WTC11 (cell line): Measurements from ENCODE around the gene TLK1. TPM values are rescaled to one million over a fixed set of nuclear protein-coding genes. Genes with fewer than 3 reads are reported as not detected.

Experiments used
- ATAC-seq: fragments of 200-7000 bp; cut with Tn5 transposase; 2 replicates; pipeline ENCODE4 v1.10.0; 2021; ENCODE audit warnings: mild to moderate bottlenecking, moderate library complexity
- CTCF ChIA-PET: fragments of 300-600 bp; sonication (Branson Sonifier 250); formaldehyde crosslinking; loops from one replicate; lab custom pipeline; 2021; ENCODE audit warnings: antibody characterized with exemption; lab: Charles Lee
- POLR2A ChIA-PET: fragments of 350-600 bp; sonication (Branson Sonifier 250); formaldehyde crosslinking; loops from one replicate; lab custom pipeline; 2021; ENCODE audit warnings: antibody characterized with exemption; lab: Charles Lee
- DNase-seq: peaks from one replicate; pipeline ENCODE4 v3.0.0; 2021; ENCODE audit warnings: low spot score
- H3K27ac Mint-ChIP-seq: 2 replicates; pipeline ENCODE4 v1.8.0; 2021; ENCODE audit warnings: mixed read lengths
- H3K27me3 Mint-ChIP-seq: 2 replicates; pipeline ENCODE4 v1.8.0; 2021; ENCODE audit warnings: low read depth, mild to moderate bottlenecking, moderate library complexity, mixed read lengths
- H3K36me3 Mint-ChIP-seq: 2 replicates; pipeline ENCODE4 v1.8.0; 2021; ENCODE audit warnings: mixed read lengths
- H3K4me1 Mint-ChIP-seq: 2 replicates; pipeline ENCODE4 v1.8.0; 2022; ENCODE audit warnings: mixed read lengths
- H3K4me3 Mint-ChIP-seq: 2 replicates; pipeline ENCODE4 v1.8.0; 2021; ENCODE audit warnings: mild to moderate bottlenecking, moderate library complexity, mixed read lengths
- H3K9me3 Mint-ChIP-seq: 2 replicates; pipeline ENCODE4 v1.8.0; 2021; ENCODE audit warnings: mixed read lengths
- AFF4 ChIP-seq: sonication (generic); formaldehyde crosslinking; IDR thresholded peaks from 2 replicates; pipeline ENCODE4 v1.8.1; 2023; ENCODE audit warnings: mild to moderate bottlenecking, missing genetic modification reagents, borderline replicate concordance
- ATF6 ChIP-seq: sonication (generic); formaldehyde crosslinking; IDR thresholded peaks from 2 replicates; pipeline ENCODE4 v1.8.1; 2023; ENCODE audit warnings: mild to moderate bottlenecking, missing genetic modification reagents
- ESRRA ChIP-seq: sonication (generic); formaldehyde crosslinking; IDR thresholded peaks from 2 replicates; pipeline ENCODE4 v1.8.1; 2022; ENCODE audit warnings: mild to moderate bottlenecking, missing genetic modification reagents, borderline replicate concordance
- JUN ChIP-seq: sonication (generic); formaldehyde crosslinking; IDR thresholded peaks from 2 replicates; pipeline ENCODE4 v1.8.0; 2023; ENCODE audit warnings: mild to moderate bottlenecking, missing genetic modification reagents
- KAT7 ChIP-seq: sonication (generic); formaldehyde crosslinking; IDR thresholded peaks from 2 replicates; pipeline ENCODE4 v1.8.1; 2023; ENCODE audit warnings: missing genetic modification reagents, mild to moderate bottlenecking, borderline replicate concordance
- NR3C1 ChIP-seq: sonication (generic); formaldehyde crosslinking; conservative IDR thresholded peaks from 2 replicates; pipeline ENCODE4 v1.8.1; 2023; ENCODE audit warnings: low read depth, mild to moderate bottlenecking, missing genetic modification reagents
- SMAD4 ChIP-seq: sonication (generic); formaldehyde crosslinking; IDR thresholded peaks from 2 replicates; pipeline ENCODE4 v1.8.0; 2022; ENCODE audit warnings: mild to moderate bottlenecking, missing genetic modification reagents
- SP1 ChIP-seq: sonication (generic); formaldehyde crosslinking; conservative IDR thresholded peaks from 2 replicates; pipeline ENCODE4 v1.8.1; 2022; ENCODE audit warnings: missing genetic modification reagents
- TEAD4 ChIP-seq: sonication (generic); formaldehyde crosslinking; IDR thresholded peaks from 2 replicates; pipeline ENCODE4 v1.8.0; 2022; ENCODE audit warnings: mild to moderate bottlenecking, missing genetic modification reagents
- ZNF263 ChIP-seq: sonication (generic); formaldehyde crosslinking; IDR thresholded peaks from 2 replicates; pipeline ENCODE4 v1.8.1; 2022; ENCODE audit warnings: low read depth, mild to moderate bottlenecking, moderate library complexity, missing genetic modification reagents
- ZNF396 ChIP-seq: fragments of 250-450 bp; sonication (Bioruptor Pico); IDR thresholded peaks from 2 replicates; pipeline ENCODE4 v1.8.0; 2021; ENCODE audit warnings: mild to moderate bottlenecking, moderate library complexity, borderline replicate concordance
- total RNA-seq: library from RNA; stranded (reverse); gene quantifications from 3 replicates; pipeline ENCODE4 v1.2.3, GENCODE V29; 2021
- TF ChIP-seq, protein P1 (sequence below): sonication (generic); formaldehyde crosslinking; IDR thresholded peaks from 2 replicates; pipeline ENCODE4 v1.8.0; 2022; ENCODE audit warnings: mild to moderate bottlenecking, missing genetic modification reagents
- TF ChIP-seq, protein P2 (sequence below): sonication (generic); formaldehyde crosslinking; IDR thresholded peaks from 2 replicates; pipeline ENCODE4 v1.8.1; 2023; ENCODE audit warnings: mild to moderate bottlenecking, moderate library complexity, missing genetic modification reagents
- TF ChIP-seq, protein P3 (sequence below): fragments of 200-600 bp; IDR thresholded peaks from 2 replicates; pipeline ENCODE4 v1.8.0; 2022; ENCODE audit warnings: antibody characterized with exemption
- TF ChIP-seq, protein P4 (sequence below): sonication (generic); formaldehyde crosslinking; IDR thresholded peaks from 2 replicates; pipeline ENCODE4 v1.8.0; 2022; ENCODE audit warnings: mild to moderate bottlenecking, missing genetic modification reagents
- TF ChIP-seq, protein P5 (sequence below): fragments of 250-450 bp; sonication (Bioruptor Pico); IDR thresholded peaks from 2 replicates; pipeline ENCODE4 v1.9.0; 2021; ENCODE audit warnings: mild to moderate bottlenecking

TLK1 gene
- total RNA-seq, 1 experiment from 2014 or later: 91.1 TPM

DNA sequence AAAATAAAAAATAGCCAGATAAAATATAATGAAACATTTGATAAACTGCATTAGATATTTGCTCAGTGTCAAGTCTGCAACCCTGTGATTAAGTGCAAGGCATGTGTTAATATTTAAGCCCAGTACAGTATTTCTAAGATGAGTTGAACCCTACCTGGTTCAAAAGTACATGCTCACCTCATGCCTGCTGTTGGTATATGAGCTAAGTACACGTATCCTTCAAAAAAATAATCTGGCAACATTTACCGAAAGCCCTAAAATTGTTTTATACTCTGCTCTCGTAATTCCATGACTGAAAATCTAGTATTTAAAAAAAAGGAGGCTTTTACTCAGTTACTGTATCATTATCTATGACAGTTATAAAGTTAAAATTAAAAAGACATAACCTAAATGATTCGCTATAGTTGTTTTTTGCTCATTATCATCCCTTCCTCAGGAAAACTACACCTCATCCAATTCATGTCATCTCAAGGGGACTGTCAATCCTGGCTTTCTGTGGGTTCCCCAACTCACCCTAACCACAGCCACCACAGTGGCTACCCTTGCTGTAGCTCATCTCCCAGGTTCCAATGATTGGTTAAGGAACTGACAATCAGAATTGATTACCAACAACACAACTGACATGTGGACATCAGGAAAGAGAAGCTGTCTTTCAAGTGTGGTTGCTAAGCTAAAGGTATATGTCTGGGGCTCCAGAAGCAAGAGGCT lies 10.6 kb downstream of the TLK1 start:
- DNase-seq (no peak), ATAC-seq (no peak)
- H3K27me3 Mint-ChIP-seq: no peaks in the 10 kb centered on the region
- no peaks in the 10 kb centered on the region for H3K9me3 Mint-ChIP-seq
- no peaks in the 10 kb centered on the region for H3K36me3 Mint-ChIP-seq
- TF ChIP-seq, protein P1, sequence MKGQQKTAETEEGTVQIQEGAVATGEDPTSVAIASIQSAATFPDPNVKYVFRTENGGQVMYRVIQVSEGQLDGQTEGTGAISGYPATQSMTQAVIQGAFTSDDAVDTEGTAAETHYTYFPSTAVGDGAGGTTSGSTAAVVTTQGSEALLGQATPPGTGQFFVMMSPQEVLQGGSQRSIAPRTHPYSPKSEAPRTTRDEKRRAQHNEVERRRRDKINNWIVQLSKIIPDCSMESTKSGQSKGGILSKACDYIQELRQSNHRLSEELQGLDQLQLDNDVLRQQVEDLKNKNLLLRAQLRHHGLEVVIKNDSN (CRISPR knock-in tag): no peak
- TF ChIP-seq, protein P2, sequence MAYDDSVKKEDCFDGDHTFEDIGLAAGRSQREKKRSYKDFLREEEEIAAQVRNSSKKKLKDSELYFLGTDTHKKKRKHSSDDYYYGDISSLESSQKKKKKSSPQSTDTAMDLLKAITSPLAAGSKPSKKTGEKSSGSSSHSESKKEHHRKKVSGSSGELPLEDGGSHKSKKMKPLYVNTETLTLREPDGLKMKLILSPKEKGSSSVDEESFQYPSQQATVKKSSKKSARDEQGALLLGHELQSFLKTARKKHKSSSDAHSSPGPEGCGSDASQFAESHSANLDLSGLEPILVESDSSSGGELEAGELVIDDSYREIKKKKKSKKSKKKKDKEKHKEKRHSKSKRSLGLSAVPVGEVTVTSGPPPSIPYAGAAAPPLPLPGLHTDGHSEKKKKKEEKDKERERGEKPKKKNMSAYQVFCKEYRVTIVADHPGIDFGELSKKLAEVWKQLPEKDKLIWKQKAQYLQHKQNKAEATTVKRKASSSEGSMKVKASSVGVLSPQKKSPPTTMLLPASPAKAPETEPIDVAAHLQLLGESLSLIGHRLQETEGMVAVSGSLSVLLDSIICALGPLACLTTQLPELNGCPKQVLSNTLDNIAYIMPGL (CRISPR knock-in tag): no peak
- TF ChIP-seq ATF6 (CRISPR knock-in tag): no peak
- peaks cover 41% of the 10 kb centered on the region for H3K4me1 Mint-ChIP-seq
- 0 out of 2 replicates have a peak overlapping the region, but pooled peaks have one; percentile 7 for H3K27ac Mint-ChIP-seq
- H3K4me3 Mint-ChIP-seq: no peak overlapping the region
- POLR2A ChIA-PET: no interaction called here
- CTCF ChIA-PET: interaction anchor here (0.5 to 1.0 kb wide), 2 partner anchors 63 to 284 kb away, joined by 3 read pairs; partner anchors contain the start of genes DCAF17 and METTL8

GRCh38 chr2:171149171-171149938 lies 11.3 kb downstream of the TLK1 start:
- TF ChIP-seq SMAD4 (CRISPR knock-in tag) (no peak), TEAD4 (CRISPR knock-in tag) (no peak), ZNF263 (CRISPR knock-in tag) (no peak), SP1 (CRISPR knock-in tag) (no peak)
- TF ChIP-seq, protein P3, sequence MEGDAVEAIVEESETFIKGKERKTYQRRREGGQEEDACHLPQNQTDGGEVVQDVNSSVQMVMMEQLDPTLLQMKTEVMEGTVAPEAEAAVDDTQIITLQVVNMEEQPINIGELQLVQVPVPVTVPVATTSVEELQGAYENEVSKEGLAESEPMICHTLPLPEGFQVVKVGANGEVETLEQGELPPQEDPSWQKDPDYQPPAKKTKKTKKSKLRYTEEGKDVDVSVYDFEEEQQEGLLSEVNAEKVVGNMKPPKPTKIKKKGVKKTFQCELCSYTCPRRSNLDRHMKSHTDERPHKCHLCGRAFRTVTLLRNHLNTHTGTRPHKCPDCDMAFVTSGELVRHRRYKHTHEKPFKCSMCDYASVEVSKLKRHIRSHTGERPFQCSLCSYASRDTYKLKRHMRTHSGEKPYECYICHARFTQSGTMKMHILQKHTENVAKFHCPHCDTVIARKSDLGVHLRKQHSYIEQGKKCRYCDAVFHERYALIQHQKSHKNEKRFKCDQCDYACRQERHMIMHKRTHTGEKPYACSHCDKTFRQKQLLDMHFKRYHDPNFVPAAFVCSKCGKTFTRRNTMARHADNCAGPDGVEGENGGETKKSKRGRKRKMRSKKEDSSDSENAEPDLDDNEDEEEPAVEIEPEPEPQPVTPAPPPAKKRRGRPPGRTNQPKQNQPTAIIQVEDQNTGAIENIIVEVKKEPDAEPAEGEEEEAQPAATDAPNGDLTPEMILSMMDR: no peak
- TF ChIP-seq, protein P4, sequence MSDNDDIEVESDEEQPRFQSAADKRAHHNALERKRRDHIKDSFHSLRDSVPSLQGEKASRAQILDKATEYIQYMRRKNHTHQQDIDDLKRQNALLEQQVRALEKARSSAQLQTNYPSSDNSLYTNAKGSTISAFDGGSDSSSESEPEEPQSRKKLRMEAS (CRISPR knock-in tag): no peak
- CTCF ChIA-PET: interaction anchor here (0.5 kb wide), 1 partner anchor 62 kb away, joined by 3 read pairs; no protein-coding TSS in a partner anchor
- DNase-seq (no peak), ATAC-seq (no peak)
- Mint-ChIP-seq H3K4me3 (no peak overlapping the region), H3K36me3 (no peaks in the 10 kb centered on the region), H3K4me1 (peaks cover 40% of the 10 kb centered on the region), H3K9me3 (no peaks in the 10 kb centered on the region), H3K27ac (peak overlapping the region; percentile 67; the same call in 1 of the 2 replicates), H3K27me3 (no peaks in the 10 kb centered on the region)
- POLR2A ChIA-PET: no interaction called here

GRCh38 chr2:171147081-171147480 lies 13.6 kb downstream of the TLK1 start:
- POLR2A ChIA-PET: interaction anchor here (0.6 to 0.8 kb wide), 3 partner anchors 14 to 1339 kb away, joined by 3 to 5 read pairs (median 5); partner anchors contain the start of gene TLK1
- DNase-seq (no peak), ATAC-seq (no peak)
- Mint-ChIP-seq H3K4me1 (peaks cover 47% of the 10 kb centered on the region), H3K27ac (peak overlapping the region; percentile 50), H3K4me3 (no peak overlapping the region), H3K9me3 (no peaks in the 10 kb centered on the region), H3K27me3 (no peaks in the 10 kb centered on the region), H3K36me3 (no peaks in the 10 kb centered on the region)
- CTCF ChIA-PET: interaction anchor here (1.2 to 1.8 kb wide), 3 partner anchors 9 to 174 kb away, joined by 3 to 4 read pairs (median 3); no protein-coding TSS in a partner anchor
- TF ChIP-seq ESRRA (CRISPR knock-in tag) (no peak), JUN (CRISPR knock-in tag) (no peak), ZNF263 (CRISPR knock-in tag) (no peak), AFF4 (CRISPR knock-in tag) (no peak), ZNF396 (CRISPR knock-in tag) (no peak), NR3C1 (CRISPR knock-in tag) (no peak), KAT7 (CRISPR knock-in tag) (no peak)
- TF ChIP-seq, protein P5, sequence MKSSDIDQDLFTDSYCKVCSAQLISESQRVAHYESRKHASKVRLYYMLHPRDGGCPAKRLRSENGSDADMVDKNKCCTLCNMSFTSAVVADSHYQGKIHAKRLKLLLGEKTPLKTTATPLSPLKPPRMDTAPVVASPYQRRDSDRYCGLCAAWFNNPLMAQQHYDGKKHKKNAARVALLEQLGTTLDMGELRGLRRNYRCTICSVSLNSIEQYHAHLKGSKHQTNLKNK (CRISPR knock-in tag): no peak
